22Rv1 (cell line): ENCODE measurements around the gene TTYH2.

Experiments used
- ZFX ChIP-seq: fragments of 450-650 bp; IDR thresholded peaks from 2 replicates; pipeline ENCODE4 v1.6.1; 2017; ENCODE audit warnings: antibody characterized with exemption, borderline replicate concordance
- TF ChIP-seq, protein P1 (sequence below): fragments of 450-650 bp; IDR thresholded peaks from 2 replicates; pipeline ENCODE4 v1.5.1; 2017; ENCODE audit warnings: mild to moderate bottlenecking

DNA sequence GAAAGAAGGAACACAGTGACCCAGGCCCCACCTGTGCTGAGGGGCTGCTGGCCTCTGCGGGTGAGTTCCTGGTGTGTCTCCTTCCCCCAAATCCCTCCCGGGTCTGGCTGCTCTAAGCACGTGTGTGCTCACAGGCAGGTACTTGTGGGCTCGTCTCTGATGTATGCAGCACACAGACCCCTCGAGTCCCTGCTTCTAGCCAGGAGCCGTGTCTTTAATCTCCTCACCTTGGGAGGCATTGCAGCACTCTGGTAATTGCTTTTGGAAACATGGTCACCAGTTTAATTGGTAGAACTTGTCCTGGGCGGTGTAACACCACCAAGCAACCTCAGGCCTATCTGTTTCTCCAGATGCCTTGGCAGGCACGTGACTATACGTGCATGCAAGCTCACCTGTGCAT is 18.7 kb upstream of the TTYH2 start:
- TF ChIP-seq, protein P1, sequence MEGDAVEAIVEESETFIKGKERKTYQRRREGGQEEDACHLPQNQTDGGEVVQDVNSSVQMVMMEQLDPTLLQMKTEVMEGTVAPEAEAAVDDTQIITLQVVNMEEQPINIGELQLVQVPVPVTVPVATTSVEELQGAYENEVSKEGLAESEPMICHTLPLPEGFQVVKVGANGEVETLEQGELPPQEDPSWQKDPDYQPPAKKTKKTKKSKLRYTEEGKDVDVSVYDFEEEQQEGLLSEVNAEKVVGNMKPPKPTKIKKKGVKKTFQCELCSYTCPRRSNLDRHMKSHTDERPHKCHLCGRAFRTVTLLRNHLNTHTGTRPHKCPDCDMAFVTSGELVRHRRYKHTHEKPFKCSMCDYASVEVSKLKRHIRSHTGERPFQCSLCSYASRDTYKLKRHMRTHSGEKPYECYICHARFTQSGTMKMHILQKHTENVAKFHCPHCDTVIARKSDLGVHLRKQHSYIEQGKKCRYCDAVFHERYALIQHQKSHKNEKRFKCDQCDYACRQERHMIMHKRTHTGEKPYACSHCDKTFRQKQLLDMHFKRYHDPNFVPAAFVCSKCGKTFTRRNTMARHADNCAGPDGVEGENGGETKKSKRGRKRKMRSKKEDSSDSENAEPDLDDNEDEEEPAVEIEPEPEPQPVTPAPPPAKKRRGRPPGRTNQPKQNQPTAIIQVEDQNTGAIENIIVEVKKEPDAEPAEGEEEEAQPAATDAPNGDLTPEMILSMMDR, result no peak
- no peak for TF ChIP-seq ZFX
